Measurements from ENCODE around the gene NAV3. TPM values are rescaled to one million over a fixed set of nuclear protein-coding genes. Genes with fewer than 3 reads are reported as not detected.

The NAV3 gene
- polyA plus RNA-seq, 3 donors, result 0.11 TPM; not detected in 2

GRCh38 chr12:78018171-78018910 lies 187.6 kb downstream of the NAV3 start:
- Histone ChIP-seq H3K36me3 (replicated peaks in 1 of 2; ENCODE audit: control insufficient read depth in 1 of 2, insufficient read depth in 2 of 2, low read length in 2 of 2) (no peaks in the 10 kb centered on the region), H3K9ac (ENCODE audit: insufficient read depth, low read length, poor library complexity, severe bottlenecking) (no peak overlapping the region), H3K4me2 (replicated peaks; ENCODE audit: extremely low read depth, low read length, poor library complexity, severe bottlenecking) (no peak overlapping the region), H3K4me3 (replicated peaks in 1 of 3; ENCODE audit: low read depth in 2 of 3, low read length in 3 of 3) (peak overlapping the region in 1 of 3 experiments; percentile 10), H3K9me3 (replicated peaks in 1 of 2; ENCODE audit: control insufficient read depth in 1 of 2, insufficient read depth in 1 of 2, low read length in 2 of 2) (peaks cover 8 to 20% of the 10 kb centered on the region in 2 donors), H3K79me2 (ENCODE audit: insufficient read depth, low read length) (no peaks in the 10 kb centered on the region), H3K27ac (ENCODE audit: low read depth in 1 of 2, low read length in 2 of 2) (peak overlapping the region in 1 of 2 donors; percentile 10), H2AFZ (ENCODE audit: insufficient read depth, low read depth, low read length, poor library complexity, severe bottlenecking) (no peak overlapping the region), H4K20me1 (ENCODE audit: insufficient read depth, low read length) (no peaks in the 10 kb centered on the region), H3K27me3 (ENCODE audit: control insufficient read depth in 2 of 2, insufficient read depth in 2 of 2, low read length in 2 of 2) (no peaks in the 10 kb centered on the region), H3K4me1 (ENCODE audit: control insufficient read depth in 1 of 2, insufficient read depth in 2 of 2, low read length in 2 of 2) (peaks cover 0 to 5% of the 10 kb centered on the region in 2 donors)
- intact Hi-C loops (cut with micrococcal nuclease), result no loop called here
- no peak for DNase-seq
- peaks cover 13 to 25% (median 19%) of the 10 kb centered on the region in 7 donors for H3K9me3 Mint-ChIP-seq
- H3K27me3 Mint-ChIP-seq (ENCODE audit: low read depth in 3 of 3), result peaks cover 0 to 1% (median 0%) of the 10 kb centered on the region in 3 donors
- peak overlapping the region in 2 of 7 donors; percentile 59 to 60 for H3K27ac Mint-ChIP-seq
- no peak for TF ChIP-seq CTCF (IDR thresholded peaks at IDR 0.05)
- H3K36me3 Mint-ChIP-seq, result no peaks in the 10 kb centered on the region
- peaks cover 5% of the 10 kb centered on the region for H3K4me1 Mint-ChIP-seq
- WGBS (ENCODE audit: insufficient coverage), result 72% methylated on average over 3 of the region's 4 CpGs
- H3K4me3 Mint-ChIP-seq, result no peak overlapping the region

- peak overlapping the region in 1 of 2 donors; percentile 10 for H3K27ac ChIP-seq (ENCODE audit: low read depth in 1 of 2, low read length in 2 of 2)
- peak in 2 of 3 donors; percentile 3 to 27 for DNase-seq
- TF ChIP-seq CTCF (IDR thresholded peaks at IDR 0.05), result no peak
- no peaks in the 10 kb centered on the region for H4K20me1 ChIP-seq (ENCODE audit: insufficient read depth, low read length)
- intact Hi-C loops (cut with micrococcal nuclease), result no loop called here
- no CpG with 5 or more reads among the region's 3 CpGs for WGBS (ENCODE audit: insufficient coverage)
- Mint-ChIP-seq H3K9me3 (peaks cover 16 to 29% (median 21%) of the 10 kb centered on the region in 7 donors), H3K4me3 (no peak overlapping the region), H3K27ac (peak overlapping the region in 2 of 7 donors; percentile 59 to 60), H3K27me3 (ENCODE audit: low read depth in 3 of 3) (no peaks in the 10 kb centered on the region), H3K36me3 (no peaks in the 10 kb centered on the region), H3K4me1 (peaks cover 5% of the 10 kb centered on the region)
- no peaks in the 10 kb centered on the region for H3K27me3 ChIP-seq (ENCODE audit: control insufficient read depth in 2 of 2, insufficient read depth in 2 of 2, low read length in 2 of 2)
- no peaks in the 10 kb centered on the region for H3K79me2 ChIP-seq (ENCODE audit: insufficient read depth, low read length)
- H3K9me3 ChIP-seq (replicated peaks in 1 of 2; ENCODE audit: control insufficient read depth in 1 of 2, insufficient read depth in 1 of 2, low read length in 2 of 2), result peaks cover 8 to 20% of the 10 kb centered on the region in 2 donors
- no peak overlapping the region for H3K4me2 ChIP-seq (replicated peaks; ENCODE audit: extremely low read depth, low read length, poor library complexity, severe bottlenecking)
- peak overlapping the region in 1 of 3 experiments; percentile 10 for H3K4me3 ChIP-seq (replicated peaks in 1 of 3; ENCODE audit: low read depth in 2 of 3, low read length in 3 of 3)
- no peak overlapping the region for H2AFZ ChIP-seq (ENCODE audit: insufficient read depth, low read depth, low read length, poor library complexity, severe bottlenecking)
- H3K9ac ChIP-seq (ENCODE audit: insufficient read depth, low read length, poor library complexity, severe bottlenecking), result no peak overlapping the region
- no peaks in the 10 kb centered on the region for H3K36me3 ChIP-seq (replicated peaks in 1 of 2; ENCODE audit: control insufficient read depth in 1 of 2, insufficient read depth in 2 of 2, low read length in 2 of 2)
- H3K4me1 ChIP-seq (ENCODE audit: control insufficient read depth in 1 of 2, insufficient read depth in 2 of 2, low read length in 2 of 2), result peaks cover 0 to 5% of the 10 kb centered on the region in 2 donors
These were observed 188.2 kb downstream of the NAV3 start for GRCh38 chr12:78018939-78019338.

All from CD14-positive monocyte (primary cell).